ENCODE measurements around the gene TSPAN17. TPM values are rescaled to one million over a fixed set of nuclear protein-coding genes. Genes with fewer than 3 reads are reported as not detected.

Gene TSPAN17
- total and polyA plus RNA-seq, 2 experiments from 2014 or later, result 11.7 to 52.1 TPM

GRCh38 chr5:176642675-176643490 is 4.4 kb upstream of the TSPAN17 start:
- Histone ChIP-seq H2AFZ (peak overlapping the region; percentile 59; the same call in 1 of the 2 replicates), H3K9me2 (ENCODE audit: insufficient read depth) (no peaks in the 10 kb centered on the region), H4K20me1 (replicated peaks; ENCODE audit: insufficient read depth) (no peaks in the 10 kb centered on the region), H3K79me2 (replicated peaks; ENCODE audit: insufficient read depth) (no peaks in the 10 kb centered on the region), H3K4me3 (no peak overlapping the region), H3K27me3 (ENCODE audit: insufficient read depth) (no peaks in the 10 kb centered on the region), H3K4me1 (ENCODE audit: insufficient read depth) (peaks cover 4% of the 10 kb centered on the region; the same call in 1 of the 2 replicates), H3K36me3 (ENCODE audit: insufficient read depth) (no peaks in the 10 kb centered on the region), H3K4me2 (no peak overlapping the region), H3F3A (replicated peaks; ENCODE audit: low read depth) (0 out of 2 replicates have a peak, but pooled peaks cover 5% of the 10 kb centered on the region), H3K27ac (ENCODE audit: low read depth) (no peak overlapping the region)
- Mint-ChIP-seq H3K36me3 (ENCODE audit: low read depth) (no peaks in the 10 kb centered on the region), H3K4me1 (peaks cover 27% of the 10 kb centered on the region), H3K9me3 (no peaks in the 10 kb centered on the region; the same call in 2 of the 3 replicates), H3K4me3 (no peak overlapping the region), H3K27ac (no peak overlapping the region), H3K27me3 (ENCODE audit: insufficient read depth, low read depth, poor library complexity) (peaks cover 13% of the 10 kb centered on the region)
- ATAC-seq (no peak), DNase-seq (ENCODE audit: low spot score) (no peak)
- no peak for TF ChIP-seq ZNF331 (CRISPR knock-in tag; IDR thresholded peaks at IDR 0.05; ENCODE audit: low read depth)
- no peak for TF ChIP-seq POLR2AphosphoS5 (IDR thresholded peaks at IDR 0.05; ENCODE audit: low read depth)
- TF ChIP-seq ETS1 (IDR thresholded peaks at IDR 0.05), result no peak
- TF ChIP-seq CREB1 (CRISPR knock-in tag; IDR thresholded peaks at IDR 0.05; ENCODE audit: low read depth), result no peak
- no peak for TF ChIP-seq CTCF (conservative IDR thresholded peaks at IDR 0.05; ENCODE audit: low read depth in 2 of 2)
- TF ChIP-seq EZH2phosphoT487 (IDR thresholded peaks at IDR 0.05; ENCODE audit: unreplicated experiment), result no peak
- no peak for TF ChIP-seq EZH2 (IDR thresholded peaks at IDR 0.05; ENCODE audit: low read depth, unreplicated experiment)
- no peak for TF ChIP-seq JUNB (IDR thresholded peaks at IDR 0.05; ENCODE audit: unreplicated experiment)
- TF ChIP-seq ZNF114 (CRISPR knock-in tag; IDR thresholded peaks at IDR 0.05), result no peak
- TF ChIP-seq REST (IDR thresholded peaks at IDR 0.05; ENCODE audit: unreplicated experiment), result no peak
- TF ChIP-seq NANOG (IDR thresholded peaks at IDR 0.05; ENCODE audit: borderline replicate concordance), result no peak
- TF ChIP-seq STAT1 (IDR thresholded peaks at IDR 0.05; ENCODE audit: unreplicated experiment), result no peak
- TF ChIP-seq ZNF462 (CRISPR knock-in tag; IDR thresholded peaks at IDR 0.05), result no peak
